Measurements from ENCODE around the gene DAAM2. TPM values are rescaled to one million over a fixed set of nuclear protein-coding genes. Genes with fewer than 3 reads are reported as not detected.

DAAM2 gene
- total and polyA plus RNA-seq, 9 donors, result 25.8 to 39.9 (median 35.2) TPM

- H3K27ac ChIP-seq (ENCODE audit: low read length), result no peak overlapping the region
- 84% methylated on average over 3 of the region's 5 CpGs for WGBS (ENCODE audit: insufficient coverage)
- H3K27me3 ChIP-seq (ENCODE audit: control insufficient read depth, insufficient read depth, low read length), result no peaks in the 10 kb centered on the region
- no peaks in the 10 kb centered on the region for H3K4me1 ChIP-seq (ENCODE audit: control insufficient read depth, insufficient read depth, low read length)
- no peak overlapping the region for H3K4me3 ChIP-seq (ENCODE audit: low read length)
- DNase-seq, result no peak
- H3K9me3 ChIP-seq (replicated peaks; ENCODE audit: control insufficient read depth, low read depth, low read length), result no peaks in the 10 kb centered on the region
- peaks cover 18% of the 10 kb centered on the region for H3K36me3 ChIP-seq (ENCODE audit: control insufficient read depth, insufficient read depth, low read length)
Observed at GRCh38 chr6:39923394-39923793, 131.2 kb downstream of the DAAM2 start.

- WGBS (ENCODE audit: insufficient coverage), result 75% methylated on average over 6 of the region's 6 CpGs
- DNase-seq, result no peak
- Histone ChIP-seq H3K4me1 (ENCODE audit: control insufficient read depth, insufficient read depth, low read length) (no peaks in the 10 kb centered on the region), H3K9me3 (replicated peaks; ENCODE audit: control insufficient read depth, low read depth, low read length) (no peaks in the 10 kb centered on the region), H3K36me3 (ENCODE audit: control insufficient read depth, insufficient read depth, low read length) (peaks cover 18% of the 10 kb centered on the region), H3K4me3 (ENCODE audit: low read length) (no peak overlapping the region), H3K27ac (ENCODE audit: low read length) (no peak overlapping the region), H3K27me3 (ENCODE audit: control insufficient read depth, insufficient read depth, low read length) (no peaks in the 10 kb centered on the region)
Observed at GRCh38 chr6:39923861-39924260, 131.7 kb downstream of the DAAM2 start.

DNA sequence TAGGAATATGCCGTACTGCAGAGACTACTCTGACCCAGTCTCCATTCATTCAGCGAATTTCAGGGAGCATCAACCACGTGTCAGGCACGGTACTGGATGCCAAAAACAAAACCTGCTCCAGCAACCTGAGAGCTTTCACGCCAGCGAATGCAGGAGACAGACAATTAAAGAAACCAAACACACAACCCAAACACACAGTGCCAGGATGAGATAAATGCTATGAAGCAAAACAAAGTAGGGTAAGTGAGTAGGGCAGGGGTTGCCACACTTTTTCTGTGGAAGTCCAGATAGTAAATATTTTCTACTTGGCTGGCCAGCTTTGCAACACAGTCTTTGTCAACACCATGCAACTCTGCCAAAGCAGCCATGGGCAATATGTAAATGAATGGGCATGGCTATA is 132.1 kb downstream of the DAAM2 start:
- WGBS (ENCODE audit: insufficient coverage), result 67% methylated on average over 1 of the region's 6 CpGs
- no peak for DNase-seq

GRCh38 chr6:39925191-39925930 is 133.2 kb downstream of the DAAM2 start:
- H3K27ac ChIP-seq (ENCODE audit: low read length), result no peak overlapping the region

More for the DNA sequence above, 132.1 kb downstream of the DAAM2 start:
- Histone ChIP-seq H3K9me3 (replicated peaks; ENCODE audit: control insufficient read depth, low read depth, low read length) (no peaks in the 10 kb centered on the region), H3K27ac (ENCODE audit: low read length) (no peak overlapping the region), H3K36me3 (ENCODE audit: control insufficient read depth, insufficient read depth, low read length) (peaks cover 18% of the 10 kb centered on the region), H3K4me3 (ENCODE audit: low read length) (no peak overlapping the region), H3K27me3 (ENCODE audit: control insufficient read depth, insufficient read depth, low read length) (no peaks in the 10 kb centered on the region), H3K4me1 (ENCODE audit: control insufficient read depth, insufficient read depth, low read length) (no peaks in the 10 kb centered on the region)

GRCh38 chr6:39925931-39926290 is 133.7 kb downstream of the DAAM2 start:
- DNase-seq, result no peak
- no peaks in the 10 kb centered on the region for H3K9me3 ChIP-seq (replicated peaks; ENCODE audit: control insufficient read depth, low read depth, low read length)
- H3K27ac ChIP-seq (ENCODE audit: low read length), result no peak overlapping the region
- H3K4me3 ChIP-seq (ENCODE audit: low read length), result no peak overlapping the region
- peaks cover 3% of the 10 kb centered on the region for H3K4me1 ChIP-seq (ENCODE audit: control insufficient read depth, insufficient read depth, low read length)
- no peaks in the 10 kb centered on the region for H3K27me3 ChIP-seq (ENCODE audit: control insufficient read depth, insufficient read depth, low read length)
- peaks cover 18% of the 10 kb centered on the region for H3K36me3 ChIP-seq (ENCODE audit: control insufficient read depth, insufficient read depth, low read length)
- 100% methylated on average over 1 of the region's 3 CpGs for WGBS (ENCODE audit: insufficient coverage)

More at GRCh38 chr6:39925191-39925930, 133.2 kb downstream of the DAAM2 start:
- DNase-seq, result no peak
- peaks cover 18% of the 10 kb centered on the region for H3K36me3 ChIP-seq (ENCODE audit: control insufficient read depth, insufficient read depth, low read length)
- H3K4me3 ChIP-seq (ENCODE audit: low read length), result no peak overlapping the region
- no peaks in the 10 kb centered on the region for H3K9me3 ChIP-seq (replicated peaks; ENCODE audit: control insufficient read depth, low read depth, low read length)
- no peaks in the 10 kb centered on the region for H3K27me3 ChIP-seq (ENCODE audit: control insufficient read depth, insufficient read depth, low read length)
- peaks cover 3% of the 10 kb centered on the region for H3K4me1 ChIP-seq (ENCODE audit: control insufficient read depth, insufficient read depth, low read length)
- WGBS (ENCODE audit: insufficient coverage), result 91% methylated on average over 14 of the region's 22 CpGs

DNA sequence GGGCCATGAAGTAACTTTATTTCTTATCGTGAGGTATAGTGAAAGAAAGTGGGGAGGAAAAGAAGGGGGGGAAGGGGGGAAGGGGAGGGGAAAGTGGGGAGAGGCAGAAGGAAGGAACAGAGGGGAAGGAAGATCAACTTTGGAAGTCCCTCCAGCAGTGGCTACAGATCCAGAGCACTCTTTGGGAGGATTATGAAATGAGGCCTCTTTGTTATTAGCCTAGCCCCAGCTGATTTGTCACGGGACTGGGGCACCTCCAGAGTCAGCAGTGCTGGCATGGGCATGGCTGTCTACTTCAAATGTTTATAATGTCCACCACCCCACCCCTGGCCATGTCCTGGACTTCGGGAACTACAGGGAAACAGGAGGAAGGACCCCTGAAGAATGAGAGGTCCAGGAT is 134.5 kb downstream of the DAAM2 start:
- Histone ChIP-seq H3K9me3 (replicated peaks; ENCODE audit: control insufficient read depth, low read depth, low read length) (no peaks in the 10 kb centered on the region), H3K4me1 (ENCODE audit: control insufficient read depth, insufficient read depth, low read length) (peaks cover 3% of the 10 kb centered on the region), H3K36me3 (ENCODE audit: control insufficient read depth, insufficient read depth, low read length) (peaks cover 18% of the 10 kb centered on the region), H3K27me3 (ENCODE audit: control insufficient read depth, insufficient read depth, low read length) (no peaks in the 10 kb centered on the region), H3K4me3 (ENCODE audit: low read length) (no peak overlapping the region), H3K27ac (ENCODE audit: low read length) (no peak overlapping the region)
- no peak for DNase-seq
- WGBS (ENCODE audit: insufficient coverage), result no CpG with 5 or more reads among the region's 3 CpGs

- Histone ChIP-seq H3K36me3 (ENCODE audit: control insufficient read depth, insufficient read depth, low read length) (peaks cover 18% of the 10 kb centered on the region), H3K9me3 (replicated peaks; ENCODE audit: control insufficient read depth, low read depth, low read length) (no peaks in the 10 kb centered on the region), H3K4me3 (ENCODE audit: low read length) (no peak overlapping the region), H3K27ac (ENCODE audit: low read length) (no peak overlapping the region), H3K27me3 (ENCODE audit: control insufficient read depth, insufficient read depth, low read length) (no peaks in the 10 kb centered on the region), H3K4me1 (ENCODE audit: control insufficient read depth, insufficient read depth, low read length) (peaks cover 3% of the 10 kb centered on the region)
- DNase-seq, result no peak
- WGBS (ENCODE audit: insufficient coverage), result 43% methylated on average over 3 of the region's 11 CpGs
Observed at GRCh38 chr6:39927159-39927558, 135.0 kb downstream of the DAAM2 start.

GRCh38 chr6:39929039-39929732 is 137.0 kb downstream of the DAAM2 start:
- Histone ChIP-seq H3K9me3 (replicated peaks; ENCODE audit: control insufficient read depth, low read depth, low read length) (no peaks in the 10 kb centered on the region), H3K36me3 (ENCODE audit: control insufficient read depth, insufficient read depth, low read length) (peaks cover 6% of the 10 kb centered on the region), H3K4me3 (ENCODE audit: low read length) (no peak overlapping the region), H3K27me3 (ENCODE audit: control insufficient read depth, insufficient read depth, low read length) (no peaks in the 10 kb centered on the region), H3K4me1 (ENCODE audit: control insufficient read depth, insufficient read depth, low read length) (peaks cover 9% of the 10 kb centered on the region), H3K27ac (ENCODE audit: low read length) (no peak overlapping the region)
- no peak for DNase-seq
- WGBS (ENCODE audit: insufficient coverage), result 66% methylated on average over 4 of the region's 9 CpGs

DNA sequence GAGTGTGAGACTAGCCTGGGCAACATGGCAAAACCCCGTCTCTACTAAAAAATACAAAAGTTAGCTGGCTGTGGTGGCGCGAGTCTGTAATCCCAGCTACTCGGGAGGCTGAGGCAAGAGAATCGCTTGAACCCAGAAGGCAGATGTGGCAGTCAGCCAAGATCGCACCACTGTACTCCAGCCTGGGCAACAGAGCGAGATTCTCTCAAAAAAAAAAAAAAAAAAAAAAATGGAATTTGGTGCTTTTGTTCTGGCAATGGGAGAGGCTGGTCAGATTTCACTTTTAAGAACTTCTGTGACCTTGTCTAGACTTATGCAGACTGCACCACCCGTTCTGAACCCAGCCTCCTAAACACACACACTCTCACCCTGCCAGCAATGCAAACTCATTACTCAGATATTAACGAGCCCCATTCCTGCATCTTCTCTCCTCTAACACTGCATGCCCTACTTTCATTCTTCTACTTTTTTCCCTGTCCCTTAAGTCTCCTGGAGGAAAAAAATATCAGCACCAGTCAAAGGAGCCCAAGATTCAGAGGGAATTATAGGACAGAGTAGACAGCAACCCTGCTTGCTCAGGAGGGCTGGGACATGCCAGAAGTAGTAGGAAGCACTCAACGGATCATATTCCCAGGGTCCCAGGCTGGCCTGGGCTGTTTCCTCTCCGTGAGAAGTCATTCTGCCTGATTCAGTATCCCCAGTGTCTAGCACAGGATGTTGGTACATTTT is 137.7 kb downstream of the DAAM2 start:
- Histone ChIP-seq H3K4me3 (ENCODE audit: low read length) (no peak overlapping the region), H3K4me1 (ENCODE audit: control insufficient read depth, insufficient read depth, low read length) (peaks cover 11% of the 10 kb centered on the region), H3K27ac (ENCODE audit: low read length) (no peak overlapping the region), H3K9me3 (replicated peaks; ENCODE audit: control insufficient read depth, low read depth, low read length) (no peaks in the 10 kb centered on the region), H3K36me3 (ENCODE audit: control insufficient read depth, insufficient read depth, low read length) (peaks cover 3% of the 10 kb centered on the region), H3K27me3 (ENCODE audit: control insufficient read depth, insufficient read depth, low read length) (no peaks in the 10 kb centered on the region)
- DNase-seq, result no peak
- 32% methylated on average over 4 of the region's 11 CpGs for WGBS (ENCODE audit: insufficient coverage)

DNA sequence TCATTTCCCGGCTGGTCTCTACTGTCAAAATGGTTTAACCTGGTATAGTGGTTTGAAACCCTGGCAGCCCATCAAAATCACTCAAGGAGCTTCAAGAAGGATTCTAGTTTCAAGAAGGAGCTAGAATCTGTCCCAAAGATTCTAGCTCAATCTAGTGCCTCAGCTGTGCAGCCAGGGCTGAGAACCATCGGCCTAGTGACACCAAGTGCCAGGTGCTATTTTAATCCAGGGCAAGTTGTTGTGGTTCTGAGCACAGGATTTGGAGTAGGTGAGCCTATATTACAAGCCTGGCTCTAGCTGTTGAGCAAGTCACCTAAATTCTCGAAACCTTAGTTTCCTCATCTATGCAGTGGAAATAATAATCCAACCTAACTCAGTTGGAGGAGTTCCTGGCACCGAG is 138.4 kb downstream of the DAAM2 start:
- no peaks in the 10 kb centered on the region for H3K27me3 ChIP-seq (ENCODE audit: control insufficient read depth, insufficient read depth, low read length)
- H3K4me1 ChIP-seq (ENCODE audit: control insufficient read depth, insufficient read depth, low read length), result peaks cover 11% of the 10 kb centered on the region
- H3K4me3 ChIP-seq (ENCODE audit: low read length), result no peak overlapping the region
- peaks cover 3% of the 10 kb centered on the region for H3K36me3 ChIP-seq (ENCODE audit: control insufficient read depth, insufficient read depth, low read length)
- H3K9me3 ChIP-seq (replicated peaks; ENCODE audit: control insufficient read depth, low read depth, low read length), result no peaks in the 10 kb centered on the region
- no peak for DNase-seq
- 100% methylated on average over 1 of the region's 4 CpGs for WGBS (ENCODE audit: insufficient coverage)
- H3K27ac ChIP-seq (ENCODE audit: low read length), result no peak overlapping the region
